Astrocyte of the spinal cord (primary cell): ENCODE measurements around the gene TMEM114.

Experiments
- DNase-seq: peaks from one replicate; pipeline ENCODE4 v3.0.0; 2011; ENCODE audit warnings: low read depth, low spot score
- H3K4me3 ChIP-seq: 2 replicates; pipeline ENCODE4 v1.5.1; 2011; ENCODE audit warnings: low read depth, mild to moderate bottlenecking, low read length, moderate library complexity
- CTCF ChIP-seq: IDR thresholded peaks from 2 replicates; pipeline ENCODE4 v1.5.1; 2012; ENCODE audit warnings: low read depth, mild to moderate bottlenecking, low read length, inconsistent platforms
- in situ Hi-C: cut with HindIII; loops from 2 replicates; pipeline ENCODE4 v1.10.0; 2017; ENCODE audit warnings: low sequenced_read_pairs

The TMEM114 gene

GRCh38 chr16:8595783-8596182 is 5.5 kb upstream of the TMEM114 start:
- TF ChIP-seq CTCF: no peak
- H3K4me3 ChIP-seq: no peak overlapping the region
- DNase-seq: no peak
- in situ Hi-C loops: no loop called here

- in situ Hi-C loops: no loop called here
- no peak for TF ChIP-seq CTCF
- no peak overlapping the region for H3K4me3 ChIP-seq
- no peak for DNase-seq
Measured at GRCh38 chr16:8594149-8594666, 3.9 kb upstream of the TMEM114 start.

GRCh38 chr16:8591451-8591850 is 1.1 kb upstream of the TMEM114 start:
- in situ Hi-C loops: no loop called here
- no peak for TF ChIP-seq CTCF
- H3K4me3 ChIP-seq: no peak overlapping the region
- no peak for DNase-seq

- H3K4me3 ChIP-seq: no peak overlapping the region
- in situ Hi-C loops: no loop called here
- no peak for DNase-seq
- TF ChIP-seq CTCF: no peak
Measured at GRCh38 chr16:8590811-8591210, 500 bp upstream of the TMEM114 start.

- in situ Hi-C loops: no loop called here
- no peak for DNase-seq
- no peak overlapping the region for H3K4me3 ChIP-seq
- no peak for TF ChIP-seq CTCF
Measured at GRCh38 chr16:8589057-8589899, 1.0 kb downstream of the TMEM114 start.

- in situ Hi-C loops: no loop called here
- TF ChIP-seq CTCF: no peak
- no peak overlapping the region for H3K4me3 ChIP-seq
- no peak for DNase-seq
Measured at GRCh38 chr16:8588682-8589056, 1.6 kb downstream of the TMEM114 start.
